ENCODE data around the gene CXXC1. TPM values are rescaled to one million over a fixed set of nuclear protein-coding genes. Genes with fewer than 3 reads are reported as not detected.
"Not testable (repeated sequence)": the region's sequence is repeated elsewhere in the genome, so short reads cannot be mapped to it uniquely, and the experiment has no call there.

The CXXC1 gene
- total RNA-seq, 1 donor from 2014 or later = 75.9 TPM

DNA sequence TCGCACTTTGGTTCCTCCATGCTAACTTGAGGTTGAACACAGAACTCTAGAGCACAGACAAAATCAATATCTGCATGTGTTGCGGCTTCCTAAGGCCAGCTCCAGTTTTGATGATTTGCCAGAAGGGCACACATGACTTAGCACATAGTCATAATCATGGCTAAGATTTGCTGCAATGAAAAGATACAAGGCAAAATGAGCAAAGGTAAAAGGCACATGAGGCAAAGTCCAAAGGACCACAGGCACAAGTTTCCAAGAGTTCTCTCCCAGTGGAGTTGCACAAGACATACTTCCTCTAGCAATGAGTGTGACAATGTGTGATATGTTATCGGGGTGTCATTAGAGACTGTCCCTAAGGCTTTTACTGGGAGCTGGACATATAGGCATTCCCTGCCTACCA lies 24.2 kb upstream of the CXXC1 start:
- H3K27me3 ChIP-seq = peaks cover 26% of the 10 kb centered on the region
- H3K9me3 ChIP-seq = no peaks in the 10 kb centered on the region
- no peak overlapping the region for H3K27ac ChIP-seq
- no peak overlapping the region for H3K4me3 ChIP-seq
- DNase-seq (no peak), ATAC-seq (no peak)
- no peaks in the 10 kb centered on the region for H3K4me1 ChIP-seq
- no peaks in the 10 kb centered on the region for H3K36me3 ChIP-seq
- intact Hi-C loops (cut with DNase I) = no loop called here
- TF ChIP-seq, protein P1, sequence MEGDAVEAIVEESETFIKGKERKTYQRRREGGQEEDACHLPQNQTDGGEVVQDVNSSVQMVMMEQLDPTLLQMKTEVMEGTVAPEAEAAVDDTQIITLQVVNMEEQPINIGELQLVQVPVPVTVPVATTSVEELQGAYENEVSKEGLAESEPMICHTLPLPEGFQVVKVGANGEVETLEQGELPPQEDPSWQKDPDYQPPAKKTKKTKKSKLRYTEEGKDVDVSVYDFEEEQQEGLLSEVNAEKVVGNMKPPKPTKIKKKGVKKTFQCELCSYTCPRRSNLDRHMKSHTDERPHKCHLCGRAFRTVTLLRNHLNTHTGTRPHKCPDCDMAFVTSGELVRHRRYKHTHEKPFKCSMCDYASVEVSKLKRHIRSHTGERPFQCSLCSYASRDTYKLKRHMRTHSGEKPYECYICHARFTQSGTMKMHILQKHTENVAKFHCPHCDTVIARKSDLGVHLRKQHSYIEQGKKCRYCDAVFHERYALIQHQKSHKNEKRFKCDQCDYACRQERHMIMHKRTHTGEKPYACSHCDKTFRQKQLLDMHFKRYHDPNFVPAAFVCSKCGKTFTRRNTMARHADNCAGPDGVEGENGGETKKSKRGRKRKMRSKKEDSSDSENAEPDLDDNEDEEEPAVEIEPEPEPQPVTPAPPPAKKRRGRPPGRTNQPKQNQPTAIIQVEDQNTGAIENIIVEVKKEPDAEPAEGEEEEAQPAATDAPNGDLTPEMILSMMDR (IDR thresholded peaks at IDR 0.05) = no peak

DNA sequence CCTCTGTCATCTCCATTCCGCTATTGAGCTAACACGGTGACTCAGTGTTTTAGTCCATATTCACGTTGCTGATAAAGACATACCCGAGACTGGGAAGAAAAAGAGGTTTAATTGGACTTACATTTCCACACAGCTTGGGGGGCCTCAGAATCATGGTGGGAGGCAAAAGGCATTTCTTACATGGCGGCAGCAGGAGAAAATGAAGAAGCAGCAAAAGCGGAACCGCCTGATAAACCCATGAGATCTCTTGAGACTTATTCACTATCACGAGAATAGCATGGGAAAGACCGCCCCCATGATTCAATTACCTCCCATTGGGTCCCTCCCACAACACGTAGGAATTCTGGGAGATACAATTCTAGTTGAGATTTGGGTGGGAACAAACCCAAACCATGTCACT lies 22.6 kb upstream of the CXXC1 start:
- H3K4me3 ChIP-seq = no peak overlapping the region
- intact Hi-C loops (cut with DNase I) = no loop called here
- DNase-seq (no peak), ATAC-seq (no peak)
- TF ChIP-seq, protein P1 (IDR thresholded peaks at IDR 0.05) = no peak
- H3K27ac ChIP-seq = no peak overlapping the region
- H3K9me3 ChIP-seq = no peaks in the 10 kb centered on the region
- H3K36me3 ChIP-seq = no peaks in the 10 kb centered on the region
- peaks cover 20% of the 10 kb centered on the region for H3K27me3 ChIP-seq
- H3K4me1 ChIP-seq = no peaks in the 10 kb centered on the region

DNA sequence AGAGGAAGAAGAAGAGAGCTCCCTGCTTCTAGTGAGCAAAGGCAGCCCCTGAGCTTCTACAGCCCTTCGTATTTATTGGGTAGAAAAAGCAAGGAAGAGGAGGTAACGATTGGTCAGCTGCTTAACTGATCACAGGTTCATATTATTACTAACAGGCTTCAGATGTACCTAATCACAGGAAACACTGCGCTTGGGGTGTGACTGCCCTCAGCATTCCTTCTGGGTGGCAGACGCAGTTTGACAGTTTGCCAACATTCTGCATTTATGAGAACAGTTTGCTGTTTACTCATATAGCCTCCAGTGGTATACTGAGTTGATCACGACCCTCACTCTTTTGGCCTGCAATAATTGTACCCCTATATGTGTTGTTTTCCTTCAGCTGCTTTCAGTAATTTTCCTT lies 21.4 kb upstream of the CXXC1 start:
- H3K4me1 ChIP-seq; H3K27ac ChIP-seq; DNase-seq; ATAC-seq; H3K36me3 ChIP-seq; H3K9me3 ChIP-seq; intact Hi-C loops (cut with DNase I); H3K4me3 ChIP-seq: not testable (repeated sequence)
- peaks cover 26% of the 10 kb centered on the region for H3K27me3 ChIP-seq

DNA sequence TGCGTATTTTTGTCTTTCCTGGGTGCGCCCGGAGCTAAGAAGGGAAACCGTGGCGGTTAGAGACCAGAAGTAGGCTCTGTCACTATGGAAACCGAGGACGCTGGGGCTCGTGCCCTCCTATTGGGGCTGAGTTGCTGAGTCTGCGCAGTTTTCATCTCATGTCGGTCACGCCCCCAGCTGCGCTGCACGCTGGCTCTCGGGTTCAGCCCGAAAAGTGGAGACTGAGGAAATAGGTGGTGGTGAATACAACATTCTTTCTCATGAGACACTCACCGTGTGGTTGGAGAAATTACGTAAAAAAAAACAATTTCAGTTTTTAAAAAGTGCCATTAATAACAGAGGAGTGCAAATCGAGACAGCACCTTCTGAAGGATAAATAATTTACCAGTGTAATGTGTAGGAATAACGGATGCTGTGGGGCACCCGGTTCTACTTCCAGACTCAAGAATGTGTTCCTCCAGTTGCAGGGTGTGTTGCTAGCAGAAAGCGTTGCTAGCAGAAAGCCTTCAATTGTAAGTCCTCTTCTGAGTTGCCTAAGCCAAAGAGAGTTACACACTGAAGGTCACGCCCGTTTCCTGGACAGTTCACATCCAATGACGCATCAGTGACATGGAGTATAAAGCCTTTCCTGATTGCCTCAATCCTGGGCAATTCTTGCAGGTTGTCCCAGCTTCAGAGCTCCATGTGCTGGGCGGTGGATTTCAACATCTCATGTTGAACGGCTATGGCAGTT lies 20.4 kb upstream of the CXXC1 start:
- ATAC-seq (peak; percentile 96), DNase-seq (peak; percentile 92)
- Histone ChIP-seq H3K9me3 (no peaks in the 10 kb centered on the region), H3K4me3 (peak overlapping the region; percentile 50), H3K36me3 (no peaks in the 10 kb centered on the region), H3K4me1 (no peaks in the 10 kb centered on the region), H3K27me3 (peaks cover 28% of the 10 kb centered on the region), H3K27ac (no peak overlapping the region)
- intact Hi-C loops (cut with DNase I) = no loop called here
- TF ChIP-seq, protein P1 (IDR thresholded peaks at IDR 0.05) = no peak

DNA sequence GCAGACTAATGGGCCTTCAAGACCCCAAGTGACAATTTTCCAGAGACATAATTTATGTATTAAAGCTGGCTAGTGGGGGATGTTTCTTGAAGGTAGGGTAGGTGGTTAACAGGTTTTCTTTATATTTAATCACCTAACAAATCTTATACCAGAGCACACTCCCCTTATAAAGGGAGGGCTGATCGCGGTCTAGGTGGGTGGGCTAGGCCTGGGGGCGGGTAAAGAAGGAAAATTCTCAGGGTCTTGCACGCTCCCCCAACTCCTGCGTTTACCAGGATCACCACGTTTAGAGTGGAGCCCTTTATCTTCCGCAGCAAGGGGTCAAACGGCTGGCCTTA lies 19.9 kb upstream of the CXXC1 start:
- ATAC-seq (no peak), DNase-seq (no peak)
- H3K36me3 ChIP-seq = no peaks in the 10 kb centered on the region
- H3K27ac ChIP-seq = no peak overlapping the region
- TF ChIP-seq, protein P1 (IDR thresholded peaks at IDR 0.05) = no peak
- peak overlapping the region; percentile 50 for H3K4me3 ChIP-seq
- H3K27me3 ChIP-seq = peaks cover 33% of the 10 kb centered on the region
- no peaks in the 10 kb centered on the region for H3K4me1 ChIP-seq
- no peaks in the 10 kb centered on the region for H3K9me3 ChIP-seq
- intact Hi-C loops (cut with DNase I) = no loop called here

DNA sequence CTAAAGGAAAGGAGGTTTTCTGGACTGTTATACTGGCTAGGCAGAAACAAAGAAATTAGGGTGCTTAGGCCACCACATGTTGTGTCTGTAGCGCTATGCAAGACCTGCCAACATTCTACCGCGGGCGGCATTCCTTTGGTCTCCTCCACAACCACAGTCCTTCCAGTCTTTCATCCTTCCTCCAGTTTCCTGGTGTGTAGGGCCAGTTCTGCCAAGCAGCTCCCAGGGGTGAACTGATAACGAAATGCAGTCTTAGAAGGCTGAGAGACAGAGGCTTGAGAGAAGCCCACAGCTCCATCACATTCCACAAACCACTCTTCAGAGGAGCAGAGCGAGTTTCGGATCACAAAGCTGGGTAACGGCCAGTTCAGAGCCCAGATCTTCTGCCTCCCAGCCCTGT lies 19.5 kb upstream of the CXXC1 start:
- no peak for ATAC-seq
- Histone ChIP-seq H3K27me3 (peaks cover 38% of the 10 kb centered on the region), H3K4me1 (no peaks in the 10 kb centered on the region), H3K4me3 (peak overlapping the region; percentile 50), H3K9me3 (no peaks in the 10 kb centered on the region), H3K36me3 (no peaks in the 10 kb centered on the region), H3K27ac (no peak overlapping the region)
- intact Hi-C loops (cut with DNase I) = no loop called here
- TF ChIP-seq, protein P1 (IDR thresholded peaks at IDR 0.05) = no peak
- DNase-seq = no peak
